NCI-H345 treated with DMSO at 0.1 percent for 48 hours (cell line): Measurements from ENCODE around the gene TTLL12.

ENCODE experiments used
- DNase-seq: peaks from one replicate; lab custom pipeline; 2025; ENCODE audit not compliant: unreplicated experiment; lab: John Stamatoyannopoulos, UW

Gene TTLL12

DNA sequence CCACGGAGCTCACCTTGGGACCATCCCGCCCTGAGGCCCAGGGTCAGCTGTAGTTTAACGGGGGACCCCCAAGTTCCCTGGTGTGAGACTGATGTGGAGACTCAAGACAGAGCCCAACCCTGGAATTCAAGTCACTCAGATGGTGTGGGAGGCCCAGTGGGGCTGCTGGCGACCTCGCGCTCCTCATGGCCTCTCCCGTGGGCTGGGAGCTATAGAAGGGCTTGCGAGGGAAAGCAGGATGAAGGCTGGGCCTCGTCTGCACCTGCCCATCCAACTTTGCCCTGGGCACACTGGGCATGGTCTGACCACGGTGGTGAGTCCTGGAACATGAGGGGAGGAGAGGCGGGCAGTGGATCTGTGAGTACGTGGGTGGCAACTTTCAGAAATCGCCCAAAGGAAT is 13.6 kb upstream of the TTLL12 start:
- no peak for DNase-seq

- DNase-seq = no peak
These were observed 13.1 kb upstream of the TTLL12 start for GRCh38 chr22:43200031-43200430.

- no peak for DNase-seq
These were observed 12.6 kb upstream of the TTLL12 start for GRCh38 chr22:43199541-43199940.

GRCh38 chr22:43198936-43199335 is 12.0 kb upstream of the TTLL12 start:
- DNase-seq = no peak

GRCh38 chr22:43198126-43198525 is 11.2 kb upstream of the TTLL12 start:
- DNase-seq = no peak

DNA sequence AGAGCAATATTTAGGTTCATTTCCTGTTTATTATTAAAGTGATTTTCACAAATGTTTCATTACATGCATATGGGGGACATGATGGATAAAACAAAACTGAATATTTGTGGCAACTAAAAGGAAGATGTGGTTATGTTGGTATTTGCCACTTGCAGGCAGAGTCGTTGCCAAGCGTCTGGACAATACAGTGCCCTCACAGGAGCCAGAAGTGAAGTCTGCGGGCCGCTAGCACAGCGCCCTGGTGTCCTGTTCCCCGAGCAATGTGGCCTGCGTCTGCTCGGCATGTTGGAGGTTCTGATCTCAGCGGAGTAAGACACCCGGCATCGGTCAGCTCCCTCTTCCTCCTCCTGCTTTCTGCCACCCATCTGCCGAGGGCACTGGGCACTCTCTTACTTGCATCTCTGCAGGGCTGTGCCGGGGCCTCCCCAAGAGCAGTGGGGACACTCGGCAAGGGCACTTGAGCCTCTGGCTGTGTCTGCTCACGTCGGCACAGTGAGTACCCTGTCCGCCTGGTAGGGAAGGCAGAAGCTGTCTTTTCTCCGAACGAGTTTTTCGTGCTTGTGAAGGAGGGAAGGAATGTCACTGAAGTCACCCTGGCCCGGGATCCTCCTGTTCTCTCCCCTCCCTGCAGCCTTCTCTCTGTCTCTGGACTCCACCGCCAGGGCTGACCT is 10.5 kb upstream of the TTLL12 start:
- DNase-seq = no peak

- no peak for DNase-seq
These were observed 4.9 kb upstream of the TTLL12 start for GRCh38 chr22:43191831-43192230.

- DNase-seq = no peak
These were observed 2.1 kb upstream of the TTLL12 start for GRCh38 chr22:43188829-43189545.

- peak; percentile 81 for DNase-seq
These were observed 501 bp upstream of the TTLL12 start for GRCh38 chr22:43187171-43188099.

GRCh38 chr22:43185860-43186261 is 1.1 kb downstream of the TTLL12 start:
- DNase-seq = no peak

DNA sequence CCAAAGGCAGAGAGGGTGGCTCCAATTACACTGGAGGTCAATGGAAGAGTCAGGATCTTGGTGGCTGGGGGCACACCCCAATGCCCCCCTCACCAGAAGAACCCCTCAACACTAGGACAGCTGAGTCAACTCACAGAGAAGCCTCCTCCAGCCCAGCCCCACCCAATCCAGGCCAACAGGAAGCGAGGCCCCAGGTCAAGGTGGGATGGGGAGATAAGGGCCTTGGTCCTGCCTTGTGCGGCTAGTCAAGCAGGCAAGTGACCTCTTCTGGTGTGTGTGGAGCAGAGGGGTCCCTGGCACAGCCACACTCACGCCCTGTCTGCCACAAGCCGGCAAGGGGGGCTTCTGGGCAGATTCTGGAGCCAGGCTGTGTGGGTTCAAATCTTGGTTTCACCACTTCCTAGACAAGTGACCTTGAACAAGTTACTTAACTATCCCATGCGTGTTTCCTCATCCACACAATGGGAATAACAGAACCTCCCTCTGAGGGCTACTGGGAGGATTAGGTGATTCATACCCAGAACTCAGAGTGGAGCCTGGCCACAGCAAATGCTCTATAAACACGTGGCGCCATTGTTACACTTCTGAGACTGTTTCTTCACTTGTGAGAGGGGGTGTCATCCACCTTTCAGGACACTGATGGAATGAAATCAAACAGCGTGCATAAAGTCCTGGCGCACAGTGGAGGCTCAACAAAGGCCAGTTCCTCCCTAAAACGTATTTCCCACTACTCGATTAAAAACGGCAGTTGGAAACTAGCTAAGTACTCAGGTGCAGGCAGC is 3.2 kb downstream of the TTLL12 start:
- no peak for DNase-seq

GRCh38 chr22:43182726-43183125 is 4.2 kb downstream of the TTLL12 start:
- no peak for DNase-seq

DNA sequence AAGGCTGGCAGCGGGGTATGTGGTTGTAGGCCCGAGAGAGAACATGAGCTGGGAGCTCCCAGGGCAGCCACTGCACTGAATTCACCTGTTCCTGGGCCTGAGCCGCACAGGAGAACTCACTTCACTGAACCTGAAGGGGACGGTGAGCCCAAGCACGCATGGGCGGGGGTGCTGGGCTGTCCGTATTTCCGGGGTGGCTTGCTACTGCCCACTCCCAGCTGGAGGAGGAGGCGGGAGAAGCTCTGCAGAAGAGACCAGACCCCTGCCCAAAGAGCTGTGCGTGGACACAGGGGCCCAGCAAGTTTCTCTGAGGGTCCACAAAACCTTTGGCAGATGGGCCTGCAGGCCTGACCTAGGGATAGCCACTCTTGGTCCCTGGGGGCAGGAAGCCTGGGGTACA is 4.8 kb downstream of the TTLL12 start:
- DNase-seq = no peak

DNA sequence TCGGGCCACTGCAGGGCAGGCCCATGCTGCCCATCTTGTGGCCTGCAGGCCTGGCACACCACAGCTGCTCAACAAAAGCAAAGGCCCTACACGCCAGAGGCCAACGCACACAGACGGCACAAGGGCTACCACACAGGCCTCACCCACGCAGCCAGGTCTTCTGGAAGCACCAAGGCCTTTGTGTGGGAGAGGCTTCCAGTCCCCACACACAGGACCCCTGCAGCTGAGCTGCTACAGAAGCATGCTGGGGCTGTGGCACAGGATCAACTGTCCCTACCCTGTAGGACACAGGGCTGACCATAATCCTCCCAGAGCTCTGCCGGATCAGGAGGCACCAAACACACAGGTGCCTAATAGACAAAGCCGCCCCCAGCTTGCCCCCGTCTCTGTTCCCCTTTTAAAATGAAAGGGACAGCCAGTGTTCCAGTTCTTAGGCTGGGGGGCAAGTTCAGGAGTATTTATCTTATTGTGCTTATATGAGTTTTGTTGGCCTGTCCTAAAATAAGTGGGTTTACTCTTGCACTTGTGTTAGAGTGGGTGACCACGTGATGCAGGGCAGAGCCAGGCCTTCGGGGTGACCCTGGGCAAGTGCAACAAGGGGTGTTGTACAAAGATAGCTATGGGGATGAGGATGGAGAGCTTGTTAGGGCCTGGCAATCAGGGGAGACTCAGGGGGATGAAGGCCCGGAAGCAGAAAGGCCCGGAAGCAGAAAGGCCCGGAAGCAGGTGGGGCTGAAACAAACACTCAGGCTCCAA is 5.4 kb downstream of the TTLL12 start:
- DNase-seq = no peak

- no peak for DNase-seq
These were observed 6.3 kb downstream of the TTLL12 start for GRCh38 chr22:43180670-43181069.

- DNase-seq = no peak
These were observed 7.1 kb downstream of the TTLL12 start for GRCh38 chr22:43179911-43180195.

DNA sequence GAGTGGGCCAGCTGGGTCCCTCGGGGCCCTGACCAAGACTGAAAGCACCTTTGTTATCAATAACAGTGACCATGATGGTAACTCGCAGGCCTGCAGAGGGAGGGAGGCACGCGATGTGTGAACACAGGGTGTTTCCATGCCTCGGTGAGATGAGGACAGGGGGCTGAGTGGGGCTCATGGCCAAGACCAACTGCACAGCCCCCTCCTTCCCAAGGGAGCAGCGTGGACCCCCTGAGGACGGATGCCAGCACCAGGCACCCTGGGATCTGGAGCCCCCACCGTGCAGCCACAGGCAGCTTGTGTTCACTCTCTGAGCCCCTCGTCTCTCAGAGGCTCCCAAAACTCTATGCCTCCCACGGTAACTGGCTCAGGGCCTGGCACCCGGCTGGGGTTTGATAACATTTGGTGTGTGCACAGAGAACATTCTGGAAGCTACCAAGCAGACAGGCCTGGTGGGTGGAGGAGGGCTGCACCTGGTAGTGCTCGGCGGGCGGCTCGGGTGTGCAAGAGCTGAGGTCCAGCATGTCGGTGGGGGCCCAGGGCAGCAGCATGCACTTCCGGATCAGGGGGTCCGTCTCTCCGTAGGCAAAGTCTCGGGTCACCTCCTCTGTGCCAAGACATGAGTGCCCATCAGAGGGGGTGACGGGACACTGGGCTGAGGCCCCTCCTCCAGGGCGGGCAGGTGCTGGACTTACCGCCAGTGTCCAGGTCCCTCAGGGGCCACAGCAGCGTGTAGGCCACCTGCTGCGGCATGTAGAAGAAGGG is 7.6 kb downstream of the TTLL12 start:
- no peak for DNase-seq

GRCh38 chr22:43177479-43177878 is 9.5 kb downstream of the TTLL12 start:
- peak; percentile 10 for DNase-seq

DNA sequence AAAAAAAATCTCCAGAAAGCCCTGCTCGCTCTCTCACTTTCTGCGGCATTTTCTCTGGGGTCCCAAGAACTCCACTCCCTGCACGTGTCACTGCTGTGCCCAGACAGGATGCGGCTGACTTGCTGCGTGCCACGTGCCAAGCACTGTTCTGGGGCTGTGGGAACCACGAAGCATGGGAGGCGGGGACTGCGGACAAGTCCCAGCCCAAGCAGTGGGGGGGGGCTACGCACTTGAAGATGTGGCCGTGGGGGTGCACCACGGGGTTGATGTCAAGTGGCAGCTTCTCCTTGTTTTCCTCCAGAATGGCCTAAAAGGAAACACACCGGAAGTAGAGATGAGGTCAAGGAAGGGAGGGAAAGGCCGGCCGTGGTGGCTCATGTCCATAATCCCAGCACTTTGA is 10.8 kb downstream of the TTLL12 start:
- no peak for DNase-seq
